WTC11 (cell line): ENCODE data around the gene CCDC167.

ENCODE experiments used
- ATF2 ChIP-seq: sonication (generic); formaldehyde crosslinking; IDR thresholded peaks from 2 replicates; pipeline ENCODE4 v1.8.1; 2022; ENCODE audit warnings: low read depth, missing genetic modification reagents, borderline replicate concordance
- ETV6 ChIP-seq: sonication (generic); formaldehyde crosslinking; IDR thresholded peaks from 2 replicates; pipeline ENCODE4 v1.8.1; 2022; ENCODE audit warnings: mild to moderate bottlenecking, missing genetic modification reagents
- GTF2I ChIP-seq: fragments of 250-450 bp; sonication (Bioruptor Pico); conservative IDR thresholded peaks from 2 replicates; pipeline ENCODE4 v1.4.0; 2021; ENCODE audit warnings: mild to moderate bottlenecking
- JUN ChIP-seq: sonication (generic); formaldehyde crosslinking; IDR thresholded peaks from 2 replicates; pipeline ENCODE4 v1.8.0; 2023; ENCODE audit warnings: mild to moderate bottlenecking, missing genetic modification reagents
- SMAD4 ChIP-seq: sonication (generic); formaldehyde crosslinking; IDR thresholded peaks from 2 replicates; pipeline ENCODE4 v1.8.0; 2022; ENCODE audit warnings: mild to moderate bottlenecking, missing genetic modification reagents
- ZNF396 ChIP-seq: fragments of 250-450 bp; sonication (Bioruptor Pico); IDR thresholded peaks from 2 replicates; pipeline ENCODE4 v1.8.0; 2021; ENCODE audit warnings: mild to moderate bottlenecking, moderate library complexity, borderline replicate concordance
- ZNF423 ChIP-seq: fragments of 250-450 bp; sonication (Bioruptor Pico); IDR thresholded peaks from 2 replicates; pipeline ENCODE4 v2.1.2; 2022; ENCODE audit warnings: mild to moderate bottlenecking, moderate library complexity
- TF ChIP-seq, protein P1 (sequence below): fragments of 200-600 bp; IDR thresholded peaks from 2 replicates; pipeline ENCODE4 v1.8.0; 2022; ENCODE audit warnings: antibody characterized with exemption
- TF ChIP-seq, protein P2 (sequence below): sonication (generic); formaldehyde crosslinking; IDR thresholded peaks from 2 replicates; pipeline ENCODE4 v1.8.0; 2022; ENCODE audit warnings: missing genetic modification reagents
- TF ChIP-seq, protein P3 (sequence below): sonication (generic); formaldehyde crosslinking; IDR thresholded peaks from 2 replicates; pipeline ENCODE4 v1.8.0; 2022; ENCODE audit warnings: mild to moderate bottlenecking, missing genetic modification reagents
- TF ChIP-seq, protein P4 (sequence below): sonication (generic); formaldehyde crosslinking; IDR thresholded peaks from 2 replicates; pipeline ENCODE4 v1.8.1; 2023; ENCODE audit warnings: mild to moderate bottlenecking, missing genetic modification reagents

- TF ChIP-seq, protein P1, sequence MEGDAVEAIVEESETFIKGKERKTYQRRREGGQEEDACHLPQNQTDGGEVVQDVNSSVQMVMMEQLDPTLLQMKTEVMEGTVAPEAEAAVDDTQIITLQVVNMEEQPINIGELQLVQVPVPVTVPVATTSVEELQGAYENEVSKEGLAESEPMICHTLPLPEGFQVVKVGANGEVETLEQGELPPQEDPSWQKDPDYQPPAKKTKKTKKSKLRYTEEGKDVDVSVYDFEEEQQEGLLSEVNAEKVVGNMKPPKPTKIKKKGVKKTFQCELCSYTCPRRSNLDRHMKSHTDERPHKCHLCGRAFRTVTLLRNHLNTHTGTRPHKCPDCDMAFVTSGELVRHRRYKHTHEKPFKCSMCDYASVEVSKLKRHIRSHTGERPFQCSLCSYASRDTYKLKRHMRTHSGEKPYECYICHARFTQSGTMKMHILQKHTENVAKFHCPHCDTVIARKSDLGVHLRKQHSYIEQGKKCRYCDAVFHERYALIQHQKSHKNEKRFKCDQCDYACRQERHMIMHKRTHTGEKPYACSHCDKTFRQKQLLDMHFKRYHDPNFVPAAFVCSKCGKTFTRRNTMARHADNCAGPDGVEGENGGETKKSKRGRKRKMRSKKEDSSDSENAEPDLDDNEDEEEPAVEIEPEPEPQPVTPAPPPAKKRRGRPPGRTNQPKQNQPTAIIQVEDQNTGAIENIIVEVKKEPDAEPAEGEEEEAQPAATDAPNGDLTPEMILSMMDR, result no peak
- TF ChIP-seq, protein P2, sequence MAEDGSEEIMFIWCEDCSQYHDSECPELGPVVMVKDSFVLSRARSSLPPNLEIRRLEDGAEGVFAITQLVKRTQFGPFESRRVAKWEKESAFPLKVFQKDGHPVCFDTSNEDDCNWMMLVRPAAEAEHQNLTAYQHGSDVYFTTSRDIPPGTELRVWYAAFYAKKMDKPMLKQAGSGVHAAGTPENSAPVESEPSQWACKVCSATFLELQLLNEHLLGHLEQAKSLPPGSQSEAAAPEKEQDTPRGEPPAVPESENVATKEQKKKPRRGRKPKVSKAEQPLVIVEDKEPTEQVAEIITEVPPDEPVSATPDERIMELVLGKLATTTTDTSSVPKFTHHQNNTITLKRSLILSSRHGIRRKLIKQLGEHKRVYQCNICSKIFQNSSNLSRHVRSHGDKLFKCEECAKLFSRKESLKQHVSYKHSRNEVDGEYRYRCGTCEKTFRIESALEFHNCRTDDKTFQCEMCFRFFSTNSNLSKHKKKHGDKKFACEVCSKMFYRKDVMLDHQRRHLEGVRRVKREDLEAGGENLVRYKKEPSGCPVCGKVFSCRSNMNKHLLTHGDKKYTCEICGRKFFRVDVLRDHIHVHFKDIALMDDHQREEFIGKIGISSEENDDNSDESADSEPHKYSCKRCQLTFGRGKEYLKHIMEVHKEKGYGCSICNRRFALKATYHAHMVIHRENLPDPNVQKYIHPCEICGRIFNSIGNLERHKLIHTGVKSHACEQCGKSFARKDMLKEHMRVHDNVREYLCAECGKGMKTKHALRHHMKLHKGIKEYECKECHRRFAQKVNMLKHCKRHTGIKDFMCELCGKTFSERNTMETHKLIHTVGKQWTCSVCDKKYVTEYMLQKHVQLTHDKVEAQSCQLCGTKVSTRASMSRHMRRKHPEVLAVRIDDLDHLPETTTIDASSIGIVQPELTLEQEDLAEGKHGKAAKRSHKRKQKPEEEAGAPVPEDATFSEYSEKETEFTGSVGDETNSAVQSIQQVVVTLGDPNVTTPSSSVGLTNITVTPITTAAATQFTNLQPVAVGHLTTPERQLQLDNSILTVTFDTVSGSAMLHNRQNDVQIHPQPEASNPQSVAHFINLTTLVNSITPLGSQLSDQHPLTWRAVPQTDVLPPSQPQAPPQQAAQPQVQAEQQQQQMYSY, result no peak
- TF ChIP-seq ETV6 (CRISPR knock-in tag) (no peak), ATF2 (CRISPR knock-in tag) (no peak), SMAD4 (CRISPR knock-in tag) (no peak), ZNF423 (CRISPR knock-in tag) (no peak), ZNF396 (CRISPR knock-in tag) (no peak), JUN (CRISPR knock-in tag) (no peak), GTF2I (CRISPR knock-in tag) (no peak)
- TF ChIP-seq, protein P3, sequence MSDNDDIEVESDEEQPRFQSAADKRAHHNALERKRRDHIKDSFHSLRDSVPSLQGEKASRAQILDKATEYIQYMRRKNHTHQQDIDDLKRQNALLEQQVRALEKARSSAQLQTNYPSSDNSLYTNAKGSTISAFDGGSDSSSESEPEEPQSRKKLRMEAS, result no peak
- TF ChIP-seq, protein P4, sequence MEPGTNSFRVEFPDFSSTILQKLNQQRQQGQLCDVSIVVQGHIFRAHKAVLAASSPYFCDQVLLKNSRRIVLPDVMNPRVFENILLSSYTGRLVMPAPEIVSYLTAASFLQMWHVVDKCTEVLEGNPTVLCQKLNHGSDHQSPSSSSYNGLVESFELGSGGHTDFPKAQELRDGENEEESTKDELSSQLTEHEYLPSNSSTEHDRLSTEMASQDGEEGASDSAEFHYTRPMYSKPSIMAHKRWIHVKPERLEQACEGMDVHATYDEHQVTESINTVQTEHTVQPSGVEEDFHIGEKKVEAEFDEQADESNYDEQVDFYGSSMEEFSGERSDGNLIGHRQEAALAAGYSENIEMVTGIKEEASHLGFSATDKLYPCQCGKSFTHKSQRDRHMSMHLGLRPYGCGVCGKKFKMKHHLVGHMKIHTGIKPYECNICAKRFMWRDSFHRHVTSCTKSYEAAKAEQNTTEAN (CRISPR knock-in tag), result no peak
These were observed 9.9 kb downstream of the CCDC167 start for GRCh38 chr6:37489697-37490336.
